HepG2 (cell line): ENCODE data around the gene ZNF428. TPM values are rescaled to one million over a fixed set of nuclear protein-coding genes. Genes with fewer than 3 reads are reported as not detected.

ENCODE experiments used
- ATF1 ChIP-seq: IDR thresholded peaks from 2 replicates; pipeline ENCODE4 v1.6.1; 2016; ENCODE audit warnings: mild to moderate bottlenecking, control low read depth
- ATRX ChIP-seq: sonication (generic); formaldehyde crosslinking; IDR thresholded peaks from 2 replicates; pipeline ENCODE4 v1.4.0; 2020; ENCODE audit warnings: missing genetic modification reagents, borderline replicate concordance
- CEBPB ChIP-seq: IDR thresholded peaks from 2 replicates; pipeline ENCODE4 v1.6.1; 2011; ENCODE audit warnings: low read depth, low read length, improper control_type of control experiment, borderline replicate concordance
- GABPA ChIP-seq, 2 experiments: IDR thresholded peaks; 2 replicates each; pipeline ENCODE4 v1.6.1; 2011 to 2016; ENCODE audit warnings: low read depth in 2 of 2, low read length in 1 of 2, missing biosample characterization in 1 of 2, missing genetic modification characterization in 1 of 2
- HDAC1 ChIP-seq: sonication (generic); formaldehyde crosslinking; IDR thresholded peaks from 2 replicates; pipeline ENCODE4 v1.5.1; 2020; ENCODE audit warnings: mild to moderate bottlenecking, missing genetic modification reagents
- HES4 ChIP-seq: sonication (generic); formaldehyde crosslinking; IDR thresholded peaks from 2 replicates; pipeline ENCODE4 v1.9.0; 2021; ENCODE audit warnings: mild to moderate bottlenecking, missing genetic modification reagents, borderline replicate concordance
- HHEX ChIP-seq: IDR thresholded peaks from 2 replicates; pipeline ENCODE4 v1.6.1; 2016; ENCODE audit warnings: control low read depth
- MED1 ChIP-seq: sonication (generic); formaldehyde crosslinking; IDR thresholded peaks from 2 replicates; pipeline ENCODE4 v1.4.0; 2020; ENCODE audit warnings: missing genetic modification reagents
- MEF2D ChIP-seq: sonication (generic); formaldehyde crosslinking; IDR thresholded peaks from 2 replicates; pipeline ENCODE4 v1.5.1; 2020; ENCODE audit warnings: mild to moderate bottlenecking, missing genetic modification reagents
- PHF20 ChIP-seq: sonication (generic); formaldehyde crosslinking; IDR thresholded peaks from 2 replicates; pipeline ENCODE4 v1.5.0; 2020; ENCODE audit warnings: mild to moderate bottlenecking, missing genetic modification reagents
- PRPF4 ChIP-seq: fragments of 200-400 bp; formaldehyde crosslinking; IDR thresholded peaks from 2 replicates; pipeline ENCODE4 v1.6.1; 2016; ENCODE audit warnings: low read length, low read depth; ENCODE audit not compliant: poor library complexity, severe bottlenecking
- RBM22 ChIP-seq: fragments of 200-400 bp; formaldehyde crosslinking; optimal IDR thresholded peaks from 2 replicates; pipeline ENCODE3; 2017; ENCODE audit warnings: mild to moderate bottlenecking, low read length, moderate library complexity
- RFXANK ChIP-seq: IDR thresholded peaks from 2 replicates; pipeline ENCODE4 v1.6.1; 2016
- SALL1 ChIP-seq: sonication (generic); formaldehyde crosslinking; IDR thresholded peaks from 2 replicates; pipeline ENCODE4 v1.8.0; 2022; ENCODE audit warnings: mild to moderate bottlenecking, missing genetic modification reagents
- SIX1 ChIP-seq: sonication (generic); formaldehyde crosslinking; IDR thresholded peaks from 2 replicates; pipeline ENCODE4 v1.4.0; 2020; ENCODE audit warnings: missing genetic modification reagents, borderline replicate concordance
- SOX6 ChIP-seq, 2 experiments: fragments of 450-650 bp in 1 of 2; sonication (generic) in 1 of 2; formaldehyde crosslinking in 1 of 2; IDR thresholded peaks; 2 replicates each; pipeline versions ENCODE4 v1.4.0 to v1.6.1; 2017 to 2020; ENCODE audit warnings: antibody characterized with exemption in 1 of 2, mild to moderate bottlenecking in 1 of 2, missing genetic modification reagents in 1 of 2
- TBL1XR1 ChIP-seq: fragments of 150-350 bp; IDR thresholded peaks from 2 replicates; pipeline ENCODE4 v1.6.1; 2014; ENCODE audit warnings: borderline replicate concordance, low read length; ENCODE audit not compliant: partially characterized antibody
- ZMAT3 ChIP-seq: sonication (generic); formaldehyde crosslinking; conservative IDR thresholded peaks from 2 replicates; pipeline ENCODE4 v1.7.0; 2021; ENCODE audit warnings: missing genetic modification reagents
- ZNF10 ChIP-seq: sonication (generic); formaldehyde crosslinking; IDR thresholded peaks from 2 replicates; pipeline ENCODE4 v1.4.0; 2020; ENCODE audit warnings: mild to moderate bottlenecking, low read depth, missing genetic modification reagents, borderline replicate concordance
- ZNF441 ChIP-seq: sonication (generic); formaldehyde crosslinking; IDR thresholded peaks from 2 replicates; pipeline ENCODE4 v1.7.0; 2021; ENCODE audit warnings: missing genetic modification reagents, borderline replicate concordance
- ZNF572 ChIP-seq: sonication (generic); formaldehyde crosslinking; IDR thresholded peaks from 2 replicates; pipeline ENCODE4 v1.5.1; 2020; ENCODE audit warnings: mild to moderate bottlenecking, missing genetic modification reagents
- ZNF589 ChIP-seq: sonication (generic); formaldehyde crosslinking; conservative IDR thresholded peaks from 2 replicates; pipeline ENCODE4 v1.8.0; 2022; ENCODE audit warnings: mild to moderate bottlenecking, moderate library complexity, missing genetic modification reagents
- ZNF660 ChIP-seq: sonication (generic); formaldehyde crosslinking; IDR thresholded peaks from 2 replicates; pipeline ENCODE4 v1.5.1; 2020; ENCODE audit warnings: mild to moderate bottlenecking, low read depth, missing genetic modification reagents, borderline replicate concordance
- ZNF724P ChIP-seq: sonication (generic); formaldehyde crosslinking; IDR thresholded peaks from 2 replicates; pipeline ENCODE4 v1.8.0; 2022; ENCODE audit warnings: missing genetic modification reagents, borderline replicate concordance
- polyA plus RNA-seq, 8 experiments: library from polyadenylated mRNA; depleted of rRNA in 3 of 8; stranded (reverse) in 7 of 8; unstranded in 1 of 8; fragments of >200 nt; fragmentation: Illumina TruSeq in 4 of 8; extraction: Trizol in 4 of 8; gene quantifications; 2 replicates each; pipeline versions ENCODE4 v1.2.1 to v1.2.3, GENCODE V29; 2011 to 2016; ENCODE audit warnings: low read depth in 4 of 8, missing spikeins in 1 of 8, mixed read lengths in 1 of 8; ENCODE audit not compliant: insufficient read depth in 1 of 8
- total RNA-seq, 5 experiments: library from RNA; depleted of rRNA; stranded (reverse); fragments of >200 nt; fragmentation: Illumina TruSeq; extraction: Trizol; gene quantifications; 2 replicates each; pipeline ENCODE4 v1.2.3, GENCODE V29; 2016; ENCODE audit warnings: low read depth in 1 of 5
- TF ChIP-seq, protein P1 (sequence below): sonication (generic); formaldehyde crosslinking; IDR thresholded peaks from 2 replicates; pipeline ENCODE4 v1.4.0; 2020; ENCODE audit warnings: missing genetic modification reagents
- TF ChIP-seq, protein P2 (sequence below): IDR thresholded peaks from 2 replicates; pipeline ENCODE4 v1.6.1; 2012; ENCODE audit warnings: low read depth, low read length, improper control_type of control experiment

The ZNF428 gene
- total and polyA plus RNA-seq, 2 of the 13 experiments (the other 11 are each of a cell fraction or from before 2014, with no cell fraction given): 10.4 to 26.9 TPM

DNA sequence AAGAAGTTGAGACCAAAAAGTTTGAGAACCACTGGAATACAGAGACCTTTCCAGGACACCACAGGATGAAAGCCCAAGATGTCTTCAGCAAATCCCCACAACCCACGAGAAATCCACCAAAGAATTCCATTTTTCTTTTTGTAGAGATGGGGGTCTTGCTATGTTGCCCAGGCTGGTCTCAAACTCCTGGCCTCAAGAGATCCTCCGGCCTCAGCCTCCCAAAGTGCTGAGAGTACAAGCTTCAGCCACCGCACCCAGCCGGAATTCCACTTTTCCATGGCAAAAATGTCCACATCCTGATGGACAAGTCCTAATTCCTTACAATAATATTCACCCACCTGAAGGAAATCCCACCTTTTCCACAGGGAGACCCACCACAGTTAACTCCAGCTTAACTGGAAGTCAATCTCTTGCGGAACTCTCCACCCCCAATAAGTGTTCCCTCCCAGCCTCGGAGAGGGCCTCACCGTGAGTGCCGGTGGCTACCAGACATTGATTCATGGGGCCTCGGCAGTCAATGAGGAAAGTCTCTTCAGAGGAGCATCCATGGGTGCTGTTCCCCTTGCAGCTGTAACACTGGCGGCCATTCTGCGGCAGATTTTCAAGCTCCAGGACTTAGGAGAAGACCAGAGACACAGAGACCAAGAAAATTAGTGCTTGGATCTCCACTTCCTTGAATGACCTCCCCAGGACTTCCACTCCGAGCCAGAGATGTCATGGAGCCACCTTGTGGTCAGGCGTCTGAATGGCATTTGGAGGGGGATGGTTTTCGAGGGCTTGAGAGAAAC is 32.5 kb upstream of the ZNF428 start (continued):
- no peak for TF ChIP-seq GABPA (IDR thresholded peaks at IDR 0.05; ENCODE audit: low read depth, low read length)
- peak; percentile 43; the same call in 1 of the 2 replicates for TF ChIP-seq GABPA (CRISPR knock-in tag; IDR thresholded peaks at IDR 0.05; ENCODE audit: low read depth)
- TF ChIP-seq HDAC1 (CRISPR knock-in tag): no peak
- TF ChIP-seq ZMAT3 (CRISPR knock-in tag): no peak
- no peak for TF ChIP-seq ZNF660
- no peak for TF ChIP-seq PRPF4
- no peak for TF ChIP-seq HES4 (CRISPR knock-in tag)
- no peak for TF ChIP-seq ATRX
- no peak for TF ChIP-seq ATF1
- TF ChIP-seq MEF2D (CRISPR knock-in tag): no peak
- no peak for TF ChIP-seq ZNF589
- TF ChIP-seq ZNF441 (CRISPR knock-in tag): no peak
- no peak for TF ChIP-seq HHEX (CRISPR knock-in tag)
- peak; percentile 35; the same call in 1 of the 2 replicates for TF ChIP-seq SALL1 (CRISPR knock-in tag)
- TF ChIP-seq RBM22: no peak
- TF ChIP-seq ZNF572 (CRISPR knock-in tag): 0 out of 2 replicates have a peak, but pooled peaks have one; percentile 63
- TF ChIP-seq PHF20 (CRISPR knock-in tag): 0 out of 2 replicates have a peak, but pooled peaks have one; percentile 38
- no peak for TF ChIP-seq MED1 (CRISPR knock-in tag)
- TF ChIP-seq CEBPB: no peak
- TF ChIP-seq, protein P1, sequence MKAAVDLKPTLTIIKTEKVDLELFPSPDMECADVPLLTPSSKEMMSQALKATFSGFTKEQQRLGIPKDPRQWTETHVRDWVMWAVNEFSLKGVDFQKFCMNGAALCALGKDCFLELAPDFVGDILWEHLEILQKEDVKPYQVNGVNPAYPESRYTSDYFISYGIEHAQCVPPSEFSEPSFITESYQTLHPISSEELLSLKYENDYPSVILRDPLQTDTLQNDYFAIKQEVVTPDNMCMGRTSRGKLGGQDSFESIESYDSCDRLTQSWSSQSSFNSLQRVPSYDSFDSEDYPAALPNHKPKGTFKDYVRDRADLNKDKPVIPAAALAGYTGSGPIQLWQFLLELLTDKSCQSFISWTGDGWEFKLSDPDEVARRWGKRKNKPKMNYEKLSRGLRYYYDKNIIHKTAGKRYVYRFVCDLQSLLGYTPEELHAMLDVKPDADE (CRISPR knock-in tag): no peak
- no peak for TF ChIP-seq RFXANK
- no peak for TF ChIP-seq SIX1
- TF ChIP-seq ZNF724P (CRISPR knock-in tag): no peak
- TF ChIP-seq, protein P2, sequence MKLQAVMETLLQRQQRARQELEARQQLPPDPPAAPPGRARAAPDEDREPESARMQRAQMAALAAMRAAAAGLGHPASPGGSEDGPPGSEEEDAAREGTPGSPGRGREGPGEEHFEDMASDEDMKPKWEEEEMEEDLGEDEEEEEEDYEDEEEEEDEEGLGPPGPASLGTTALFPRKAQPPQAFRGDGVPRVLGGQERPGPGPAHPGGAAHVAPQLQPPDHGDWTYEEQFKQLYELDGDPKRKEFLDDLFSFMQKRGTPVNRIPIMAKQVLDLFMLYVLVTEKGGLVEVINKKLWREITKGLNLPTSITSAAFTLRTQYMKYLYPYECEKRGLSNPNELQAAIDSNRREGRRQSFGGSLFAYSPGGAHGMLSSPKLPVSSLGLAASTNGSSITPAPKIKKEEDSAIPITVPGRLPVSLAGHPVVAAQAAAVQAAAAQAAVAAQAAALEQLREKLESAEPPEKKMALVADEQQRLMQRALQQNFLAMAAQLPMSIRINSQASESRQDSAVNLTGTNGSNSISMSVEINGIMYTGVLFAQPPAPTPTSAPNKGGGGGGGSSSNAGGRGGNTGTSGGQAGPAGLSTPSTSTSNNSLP: no peak
- no peak for TF ChIP-seq ZNF10
- no peak for TF ChIP-seq SOX6 (IDR thresholded peaks at IDR 0.05)
- no peak for TF ChIP-seq SOX6 (CRISPR knock-in tag; IDR thresholded peaks at IDR 0.05)
- no peak for TF ChIP-seq TBL1XR1
